H1 (cell line): ENCODE data around the gene CDK4. TPM values are rescaled to one million over a fixed set of nuclear protein-coding genes. Genes with fewer than 3 reads are reported as not detected.

Experiments
- CTCF ChIA-PET: fragments of 300-600 bp; sonication (Branson Sonifier 250); formaldehyde crosslinking; loops from one replicate; lab custom pipeline; 2021; ENCODE audit not compliant: partially characterized antibody; lab: Charles Lee
- POLR2A ChIA-PET: fragments of 300-600 bp; sonication (Branson Sonifier 250); formaldehyde crosslinking; loops from one replicate; lab custom pipeline; 2021; ENCODE audit warnings: inconsistent platforms; ENCODE audit not compliant: partially characterized antibody; lab: Charles Lee
- DNase-seq, 2 experiments: peaks; one replicate each; pipeline versions ENCODE4 v3.0.0 to v3.0.0-alpha.2; 2010 to 2022; ENCODE audit warnings: low spot score in 2 of 2, low read depth in 1 of 2, mixed read lengths in 1 of 2
- FAIRE-seq: peaks from 2 replicates; lab custom pipeline; 2011; peaks lifted over from hg19 to GRCh38; lab: Jason Lieb, UNC
- H2AFZ ChIP-seq: 2 replicates; pipeline ENCODE4 v1.8.1; 2012; ENCODE audit warnings: low read length, inconsistent platforms
- H2AK5ac ChIP-seq: 2 replicates; pipeline ENCODE4 v1.6.1; 2013; ENCODE audit warnings: low read depth, low read length
- H2BK120ac ChIP-seq: replicated peaks from 2 replicates; pipeline ENCODE3; 2013; ENCODE audit warnings: low read depth, low read length, inconsistent platforms
- H2BK12ac ChIP-seq: 2 replicates; pipeline ENCODE4 v1.6.1; 2013; ENCODE audit warnings: low read depth, low read length
- H2BK15ac ChIP-seq: 2 replicates; pipeline ENCODE4 v1.6.1; 2013; ENCODE audit warnings: low read length
- H2BK20ac ChIP-seq: 2 replicates; pipeline ENCODE4 v1.6.1; 2013; ENCODE audit warnings: low read length
- H2BK5ac ChIP-seq: 2 replicates; pipeline ENCODE4 v1.6.1; 2013; ENCODE audit warnings: low read depth, low read length
- H3K14ac ChIP-seq: 2 replicates; pipeline ENCODE4 v1.6.1; 2013; ENCODE audit warnings: inconsistent platforms; ENCODE audit not compliant: insufficient read length
- H3K18ac ChIP-seq: 2 replicates; pipeline ENCODE4 v1.6.1; 2013; ENCODE audit warnings: low read length; ENCODE audit errors: extremely low read depth
- H3K23ac ChIP-seq: 2 replicates; pipeline ENCODE4 v1.6.1; 2013; ENCODE audit warnings: inconsistent platforms; ENCODE audit not compliant: insufficient read length
- H3K23me2 ChIP-seq: 2 replicates; pipeline ENCODE4 v1.6.1; 2013; ENCODE audit warnings: low read depth, low read length
- H3K27ac ChIP-seq: 2 replicates; pipeline ENCODE4 v1.6.1; 2011; ENCODE audit warnings: low read depth, low read length, inconsistent platforms
- H3K27me3 ChIP-seq, 4 experiments: replicated peaks in 1 of 4; 1 replicate in 1 of 4; 2 replicates in 3 of 4; pipeline versions ENCODE4 v1.6.1 to v1.8.1; 2011 to 2013; ENCODE audit warnings: low read length in 3 of 4, mild to moderate bottlenecking in 3 of 4, inconsistent platforms in 2 of 4, mixed read lengths in 2 of 4, moderate library complexity in 1 of 4; ENCODE audit not compliant: control insufficient read depth in 3 of 4, insufficient read depth in 3 of 4; ENCODE audit errors: extremely low read depth in 1 of 4
- H3K36me3 ChIP-seq, 4 experiments: 2 replicates each; pipeline versions ENCODE4 v1.6.1 to v1.8.1; 2011 to 2013; ENCODE audit warnings: mild to moderate bottlenecking in 4 of 4, low read length in 3 of 4, moderate library complexity in 2 of 4, control low read depth in 1 of 4, inconsistent platforms in 1 of 4; ENCODE audit not compliant: insufficient read depth in 4 of 4, control insufficient read depth in 2 of 4
- H3K4ac ChIP-seq: replicated peaks from 2 replicates; pipeline ENCODE3; 2013; ENCODE audit warnings: low read length, low read depth, mixed read lengths, inconsistent platforms; ENCODE audit not compliant: insufficient read length
- H3K4me1 ChIP-seq, 4 experiments: replicated peaks in 1 of 4; 1 replicate in 1 of 4; 2 replicates in 3 of 4; pipeline versions ENCODE4 v1.6.1 to v1.8.1; 2011 to 2013; ENCODE audit warnings: low read length in 3 of 4, inconsistent platforms in 2 of 4, mixed read lengths in 1 of 4; ENCODE audit not compliant: insufficient read depth in 4 of 4, control insufficient read depth in 3 of 4
- H3K4me2 ChIP-seq, 2 experiments: 2 replicates each; pipeline versions ENCODE4 v1.6.1 to v1.8.1; 2011 to 2013; ENCODE audit warnings: low read depth in 2 of 2, low read length in 2 of 2, control low read depth in 1 of 2, inconsistent platforms in 1 of 2, mild to moderate bottlenecking in 1 of 2; ENCODE audit not compliant: insufficient read depth in 1 of 2
- H3K4me3 ChIP-seq, 4 experiments: fragments of 200-600, 300-600 bp in 1 of 4; sonication (generic), shearing (Covaris generic), sonication (Bioruptor Twin) in 1 of 4; 2 replicates each; pipeline versions ENCODE4 v1.5.1 to v1.8.1; 2011 to 2016; ENCODE audit warnings: low read length in 4 of 4, low read depth in 3 of 4, control low read depth in 2 of 4, inconsistent platforms in 2 of 4, mild to moderate bottlenecking in 2 of 4, mixed read lengths in 1 of 4, moderate library complexity in 1 of 4; ENCODE audit not compliant: insufficient read depth in 2 of 4; ENCODE audit errors: extremely low read depth in 1 of 4
- H3K56ac ChIP-seq: replicated peaks from 2 replicates; pipeline ENCODE3; 2013; ENCODE audit warnings: low read depth, mild to moderate bottlenecking, mixed read lengths, low read length, inconsistent platforms; ENCODE audit not compliant: insufficient read length
- H3K79me1 ChIP-seq: 2 replicates; pipeline ENCODE4 v1.6.1; 2013; ENCODE audit warnings: low read depth, low read length, control low read depth
- H3K79me2 ChIP-seq, 2 experiments: 2 replicates each; pipeline versions ENCODE4 v1.6.1 to v1.8.1; 2012 to 2013; ENCODE audit warnings: low read length in 2 of 2, mild to moderate bottlenecking in 2 of 2, inconsistent platforms in 1 of 2; ENCODE audit not compliant: insufficient read depth in 2 of 2, control insufficient read depth in 1 of 2
- H3K9ac ChIP-seq, 4 experiments: replicated peaks in 1 of 4; 1 replicate in 1 of 4; 2 replicates in 3 of 4; pipeline versions ENCODE4 v1.6.1 to v1.8.1; 2011 to 2013; ENCODE audit warnings: low read depth in 3 of 4, low read length in 3 of 4, control low read depth in 2 of 4, mild to moderate bottlenecking in 2 of 4, moderate library complexity in 2 of 4, inconsistent platforms in 1 of 4; ENCODE audit errors: extremely low read depth in 1 of 4
- H3K9me3 ChIP-seq, 2 experiments: 2 replicates each; pipeline versions ENCODE4 v1.6.1 to v1.8.1; 2012 to 2013; ENCODE audit warnings: mild to moderate bottlenecking in 2 of 2, moderate library complexity in 2 of 2, control low read depth in 1 of 2, inconsistent platforms in 1 of 2, low read depth in 1 of 2, low read length in 1 of 2, mixed read lengths in 1 of 2; ENCODE audit not compliant: insufficient read depth in 2 of 2
- H4K20me1 ChIP-seq, 2 experiments: replicated peaks in 1 of 2; 2 replicates each; pipeline versions ENCODE3 to v1.8.1; 2011 to 2013; ENCODE audit warnings: inconsistent platforms in 2 of 2, low read length in 2 of 2, mild to moderate bottlenecking in 1 of 2; ENCODE audit not compliant: insufficient read depth in 2 of 2, control insufficient read depth in 1 of 2
- H4K5ac ChIP-seq: 2 replicates; pipeline ENCODE4 v1.6.1; 2013; ENCODE audit warnings: low read length, low read depth, mixed read lengths, inconsistent platforms; ENCODE audit not compliant: insufficient read length
- H4K8ac ChIP-seq: 2 replicates; pipeline ENCODE4 v1.8.0; 2013; ENCODE audit warnings: mild to moderate bottlenecking, moderate library complexity, low read length, inconsistent platforms; ENCODE audit not compliant: insufficient read depth; ENCODE audit errors: extremely low read depth
- H4K91ac ChIP-seq: replicated peaks from 2 replicates; pipeline ENCODE3; 2013; ENCODE audit warnings: low read length, mixed read lengths, inconsistent platforms; ENCODE audit not compliant: insufficient read length
- CBX5 ChIP-seq: fragments of 300-800, 300-1000 bp; sonication (generic); IDR thresholded peaks from 2 replicates; pipeline ENCODE4 v1.7.1; 2016; ENCODE audit warnings: antibody characterized with exemption, low read length, low read depth
- CREB1 ChIP-seq: IDR thresholded peaks from 2 replicates; pipeline ENCODE4 v1.6.1; 2012; ENCODE audit warnings: inconsistent platforms
- FOSL1 ChIP-seq: IDR thresholded peaks from 2 replicates; pipeline ENCODE4 v1.6.1; 2011; ENCODE audit warnings: mild to moderate bottlenecking, low read depth, low read length, moderate library complexity; ENCODE audit not compliant: insufficient read depth
- HDAC2 ChIP-seq, 2 experiments: fragments of 300-600 bp in 1 of 2; sonication (generic) in 1 of 2; IDR thresholded peaks; 2 replicates each; pipeline ENCODE4 v1.6.1; 2011 to 2012; ENCODE audit warnings: low read depth in 2 of 2, low read length in 2 of 2, mild to moderate bottlenecking in 2 of 2, moderate library complexity in 2 of 2, borderline replicate concordance in 1 of 2, inconsistent platforms in 1 of 2
- MAFK ChIP-seq: IDR thresholded peaks from 2 replicates; pipeline ENCODE4 v1.6.1; 2012; ENCODE audit warnings: low read depth, mild to moderate bottlenecking, improper control_type of control experiment, low read length
- POLR2A ChIP-seq, 2 experiments: IDR thresholded peaks; 1 replicate in 1 of 2; 2 replicates in 1 of 2; pipeline ENCODE4 v1.6.1; 2011; ENCODE audit warnings: low read depth in 2 of 2, low read length in 2 of 2, mild to moderate bottlenecking in 2 of 2; ENCODE audit errors: control extremely low read depth in 1 of 2
- RNF2 ChIP-seq: fragments of 200-900, 300-1000 bp; sonication (generic); IDR thresholded peaks from 2 replicates; pipeline ENCODE4 v1.7.1; 2016; ENCODE audit warnings: borderline replicate concordance, low read depth, mild to moderate bottlenecking, antibody characterized with exemption, low read length; ENCODE audit not compliant: poor library complexity, severe bottlenecking; ENCODE audit errors: missing control alignments
- SAP30 ChIP-seq: fragments of 300-600 bp; sonication (generic); IDR thresholded peaks from 2 replicates; pipeline ENCODE4 v1.7.1; 2012; ENCODE audit warnings: low read length, moderate library complexity, mild to moderate bottlenecking, inconsistent platforms; ENCODE audit not compliant: insufficient read depth, insufficient replicate concordance
- SP4 ChIP-seq: IDR thresholded peaks from 2 replicates; pipeline ENCODE4 v1.6.1; 2012; ENCODE audit warnings: low read length, inconsistent platforms
- TBP ChIP-seq: IDR thresholded peaks from 2 replicates; pipeline ENCODE4 v1.6.1; 2011; ENCODE audit warnings: low read depth, low read length, improper control_type of control experiment
- WGBS, 2 experiments: shearing (Covaris generic) in 1 of 2; methylation state at CpG; one replicate each; pipeline versions ENCODE4 v1.1.6 to v1.1.7; 2013 to 2015; ENCODE audit warnings: low lambda C conversion rate in 2 of 2, mixed read lengths in 2 of 2, inconsistent platforms in 1 of 2, low coverage in 1 of 2, missing lambda C conversion rate in 1 of 2; ENCODE audit not compliant: insufficient replicate concordance in 2 of 2, insufficient coverage in 1 of 2, insufficient read length in 1 of 2; ENCODE audit errors: extremely low coverage in 1 of 2, missing lambda C conversion rate in 1 of 2; 5-methylcytosine and 5-hydroxymethylcytosine counted together
- polyA plus RNA-seq, 7 experiments: library from polyadenylated mRNA; depleted of rRNA in 3 of 7; stranded (reverse) in 5 of 7; unstranded in 2 of 7; fragments of >200 nt in 5 of 7; fragments of 200-250 nt in 2 of 7; gene quantifications; 1 replicate in 5 of 7; 2 replicates in 1 of 7; 4 replicates in 1 of 7; pipeline versions ENCODE4 v1.2.1 to v1.2.3, GENCODE V29; 2011 to 2013; ENCODE audit warnings: missing spikeins in 2 of 7, mixed read lengths in 2 of 7
- total RNA-seq: library from RNA; stranded (reverse); fragmentation: NEBNext Ultra II Directional; extraction: Animal tissue kit (Norgen Biotek cat#: 25700); gene quantifications from 2 replicates; pipeline ENCODE4 v1.2.1, GENCODE V29; 2021

Gene CDK4
- total and polyA plus RNA-seq, 2 of the 8 experiments (the other 6 are each of a cell fraction or from before 2014, with no cell fraction given), result 174 to 368 TPM

- ChIA-PET POLR2A (interaction anchor here (0.6 to 5.3 kb wide), 18 partner anchors 10 to 78 kb away, joined by 3 to 35 read pairs (median 4); partner anchors contain the start of genes CDK4, TSFM and TSPAN31), CTCF (interaction anchor here (0.6 to 3.9 kb wide), 18 partner anchors 7 to 1702 kb away, joined by 3 to 40 read pairs (median 4); partner anchors contain the start of genes AGAP2 and TSFM)
- Histone ChIP-seq H3K23me2 (peaks cover 25% of the 10 kb centered on the region), H2BK5ac (0 out of 2 replicates have a peak within 1 kb of the TSS, but pooled peaks have one; percentile 24), H3K36me3 (peaks cover 11 to 17% (median 14%) of the 10 kb centered on the region in 4 experiments; a peak in 7 of 8 replicates), H3K56ac (no peak within 1 kb of the TSS), H4K8ac (peak within 1 kb of the TSS; percentile 31; the same call in 1 of the 2 replicates), H3K23ac (no peak within 1 kb of the TSS), H3K18ac (peak within 1 kb of the TSS; percentile 19), H3K9me3 (no peaks in the 10 kb centered on the region), H4K91ac (no peak within 1 kb of the TSS), H3K79me2 (0 out of 4 replicates have a peak, but pooled peaks cover 0 to 7% of the 10 kb centered on the region in 2 experiments), H2BK12ac (0 out of 2 replicates have a peak within 1 kb of the TSS, but pooled peaks have one; percentile 50), H3K4me2 (peak within 1 kb of the TSS; percentile 87 to 96), H3K14ac (no peak within 1 kb of the TSS), H3K79me1 (no peaks in the 10 kb centered on the region; the same call in 1 of the 2 replicates), H4K20me1 (peaks cover 0 to 4% of the 10 kb centered on the region in 2 experiments), H3K27ac (no peak within 1 kb of the TSS), H2BK20ac (0 out of 2 replicates have a peak within 1 kb of the TSS, but pooled peaks have one; percentile 61), H2AK5ac (no peak within 1 kb of the TSS), H2BK15ac (no peak within 1 kb of the TSS; the same call in 1 of the 2 replicates), H3K4me1 (peaks cover 13 to 25% (median 20%) of the 10 kb centered on the region in 4 experiments), H3K27me3 (peaks cover 22 to 39% (median 37%) of the 10 kb centered on the region in 4 experiments), H2BK120ac (no peak within 1 kb of the TSS), H3K9ac (no peak within 1 kb of the TSS), H4K5ac (no peak within 1 kb of the TSS), H2AFZ (no peak within 1 kb of the TSS), H3K4me3 (peak within 1 kb of the TSS; percentile 39 to 66 (median 64)), H3K4ac (no peak within 1 kb of the TSS)
- peak; percentile 57 to 72 for DNase-seq
- no peak for FAIRE-seq
- WGBS, 2 experiments, result 5% methylated on average over 38 of the region's 38 CpGs; no CpG with 5 or more reads in 1 of the 2 experiments
- TF ChIP-seq SAP30 (peak; percentile 17), MAFK (no peak), TBP (0 out of 2 replicates have a peak, but pooled peaks have one; percentile 17), FOSL1 (no peak), CREB1 (no peak), RNF2 (peak; percentile 13), SP4 (no peak), HDAC2 (IDR thresholded peaks at IDR 0.05; ENCODE audit: borderline replicate concordance in 1 of 2, low read depth in 2 of 2, low read length in 2 of 2) (no peak), CBX5 (no peak), POLR2A (IDR thresholded peaks at IDR 0.05; ENCODE audit: control extremely low read depth in 1 of 2, low read depth in 2 of 2, low read length in 2 of 2) (peak in 1 of 2 experiments; percentile 45; a peak in 1 of 3 replicates)
Observed at GRCh38 chr12:57766464-57767304, 14.6 kb upstream of the CDK4 start, which contains the start of gene CYP27B1. CYP27B1 (minus strand) TSS chr12:57767078; CDS start chr12:57767041, 37 bp downstream.
